Right lobe of liver (tissue), 6 donors: ENCODE results near the gene CTSA. TPM values are rescaled to one million over a fixed set of nuclear protein-coding genes. Genes with fewer than 3 reads are reported as not detected.
A peak's percentile ranks its signal among the peaks of the same experiment; 100 is the strongest.

ENCODE experiments used
- ATAC-seq, 4 donors: fragments of 200-7000 bp; cut with Tn5 transposase; one replicate each; pipeline ENCODE4 v1.9.1; 2020; ENCODE audit warnings: mild to moderate bottlenecking in 4 of 4, moderate library complexity in 4 of 4
- DNase-seq, 3 donors: peaks; one replicate each; pipeline ENCODE4 v3.0.0-alpha.2; 2020
- H3K27ac ChIP-seq, 3 donors: fragments of 200-600 bp; one replicate each; pipeline ENCODE4 v1.8.0; 2022
- H3K27me3 ChIP-seq, 2 donors: fragments of 200-600 bp; one replicate each; pipeline ENCODE4 v1.8.0; 2022
- H3K36me3 ChIP-seq, 4 donors: fragments of 200-600 bp; sonication (generic) in 1 of 4; one replicate each; pipeline versions ENCODE4 v1.5.1 to v1.8.0; 2017 to 2022; ENCODE audit warnings: control low read depth in 1 of 4
- H3K4me1 ChIP-seq, 4 donors: fragments of 200-600 bp; sonication (generic) in 1 of 4; one replicate each; pipeline versions ENCODE4 v1.5.1 to v1.8.0; 2017 to 2022; ENCODE audit warnings: control low read depth in 1 of 4
- H3K4me3 ChIP-seq, 3 donors: fragments of 200-600 bp; one replicate each; pipeline ENCODE4 v1.8.0; 2022
- H3K9me3 ChIP-seq, 4 donors: fragments of 200-600 bp; sonication (generic) in 1 of 4; one replicate each; pipeline versions ENCODE4 v1.5.1 to v1.8.0; 2017 to 2022; ENCODE audit warnings: control low read depth in 1 of 4
- CTCF ChIP-seq, 4 donors: fragments of 200-600 bp in 3 of 4; fragments of 450-650 bp in 1 of 4; IDR thresholded peaks; one replicate each; pipeline versions ENCODE4 v1.5.1 to v1.8.0; 2016 to 2022; ENCODE audit warnings: antibody characterized with exemption in 4 of 4, mild to moderate bottlenecking in 2 of 4
- POLR2A ChIP-seq: fragments of 450-650 bp; IDR thresholded peaks from one replicate; pipeline ENCODE4 v1.6.1; 2017; ENCODE audit warnings: antibody characterized with exemption, mild to moderate bottlenecking
- WGBS: methylation state at CpG from one replicate; pipeline ENCODE4 v1.1.6; 2018; ENCODE audit warnings: low coverage, low lambda C conversion rate; ENCODE audit not compliant: insufficient coverage; ENCODE audit errors: missing lambda C conversion rate; 5-methylcytosine and 5-hydroxymethylcytosine counted together
- intact Hi-C, 2 donors: fragments of 100-400 bp; cut with DNase I; formaldehyde crosslinking; loops; one replicate each; pipeline versions ENCODE4 v1.11.2 to v1.14.1; 2022
- total RNA-seq, 6 experiments: library from RNA; depleted of rRNA in 2 of 6; stranded (reverse); fragments of >200 nt in 2 of 6; fragmentation: NEBNext Ultra II Directional in 3 of 6; extraction: Animal tissue kit (Norgen Biotek cat#: 25700) in 3 of 6; gene quantifications; one replicate each; pipeline versions ENCODE4 v1.1.0 to v1.2.4, GENCODE V29; 2016 to 2023
- donor health status: DM: no; HTN: yes; CAD: no.
- donor health status: DM: no; HTN: no; CAD: no.
- donor health status: DM: no; HTN: no; CAD: no.
- donor health status: DM: no; HTN: yes; CAD: no.
- donor health status: DM: no; HTN: yes; CAD: no.

The CTSA gene
- total RNA-seq, 6 experiments from 2014 or later: 54.4 to 194 (median 134) TPM

GRCh38 chr20:45909817-45910669, 18.9 kb downstream of the CTSA start:
- no peak for DNase-seq
- Histone ChIP-seq H3K4me1 (peaks cover 0 to 2% (median 0%) of the 10 kb centered on the region in 4 donors), H3K9me3 (no peaks in the 10 kb centered on the region), H3K4me3 (no peak overlapping the region), H3K27me3 (no peaks in the 10 kb centered on the region), H3K27ac (no peak overlapping the region), H3K36me3 (no peaks in the 10 kb centered on the region)
- 63% methylated on average over 12 of the region's 22 CpGs for WGBS
- intact Hi-C loops: no loop called here
- ATAC-seq: no peak
- no peak for TF ChIP-seq CTCF (IDR thresholded peaks at IDR 0.05)
- no peak for TF ChIP-seq POLR2A

DNA sequence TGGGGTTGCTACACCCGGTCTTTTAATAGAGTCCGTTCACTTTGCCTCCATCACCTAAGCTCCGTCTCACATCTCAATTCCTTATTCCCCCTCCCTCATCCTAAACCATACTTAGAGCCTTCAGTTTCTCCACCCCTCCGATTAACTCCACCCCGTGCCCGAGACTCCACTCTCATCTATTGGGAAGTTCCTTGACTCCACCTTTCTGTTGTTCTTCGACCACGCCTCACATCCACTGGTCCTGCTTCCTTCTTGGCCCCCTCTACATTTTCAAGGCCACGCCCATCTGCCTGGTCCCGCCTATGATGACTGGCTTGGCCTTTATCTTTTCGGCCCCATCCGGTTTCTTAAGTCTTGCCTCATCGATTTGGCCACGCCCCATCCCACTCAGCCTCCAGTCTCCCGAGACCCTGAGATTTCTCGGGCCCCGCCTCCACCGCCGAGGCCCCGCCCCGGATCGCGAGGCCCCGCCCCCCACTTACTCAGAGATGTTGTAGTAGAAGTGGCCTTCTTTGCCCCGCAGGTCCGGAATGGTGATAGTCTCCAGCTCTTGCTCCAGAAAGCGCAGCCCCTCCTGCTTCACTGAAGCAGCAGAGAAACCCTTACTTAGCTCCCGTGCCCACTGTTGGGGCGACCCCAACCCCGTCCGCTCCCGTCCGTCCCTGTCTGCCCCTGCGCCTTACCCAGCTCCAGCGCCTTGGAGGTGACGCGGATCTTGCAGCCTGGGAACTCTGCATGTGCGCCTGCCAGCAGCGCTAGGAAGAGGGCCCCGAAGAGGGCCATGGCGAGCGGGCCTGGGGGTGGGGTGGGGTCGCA, 19.7 kb downstream of the CTSA start:
- no peaks in the 10 kb centered on the region for H3K9me3 ChIP-seq
- DNase-seq: peak; percentile 89 to 93 (median 93)
- no peaks in the 10 kb centered on the region for H3K36me3 ChIP-seq
- TF ChIP-seq POLR2A: peak; percentile 32
- no peak for TF ChIP-seq CTCF (IDR thresholded peaks at IDR 0.05)
- peak overlapping the region; percentile 47 to 69 (median 65) for H3K27ac ChIP-seq
- ATAC-seq: peak; percentile 80 to 84 (median 83)
- peak overlapping the region; percentile 20 to 46 (median 22) for H3K4me3 ChIP-seq
- intact Hi-C loops: no loop called here
- peaks cover 0 to 2% (median 0%) of the 10 kb centered on the region in 4 donors for H3K4me1 ChIP-seq
- WGBS: 18% methylated on average over 25 of the region's 43 CpGs
- H3K27me3 ChIP-seq: no peaks in the 10 kb centered on the region

DNA sequence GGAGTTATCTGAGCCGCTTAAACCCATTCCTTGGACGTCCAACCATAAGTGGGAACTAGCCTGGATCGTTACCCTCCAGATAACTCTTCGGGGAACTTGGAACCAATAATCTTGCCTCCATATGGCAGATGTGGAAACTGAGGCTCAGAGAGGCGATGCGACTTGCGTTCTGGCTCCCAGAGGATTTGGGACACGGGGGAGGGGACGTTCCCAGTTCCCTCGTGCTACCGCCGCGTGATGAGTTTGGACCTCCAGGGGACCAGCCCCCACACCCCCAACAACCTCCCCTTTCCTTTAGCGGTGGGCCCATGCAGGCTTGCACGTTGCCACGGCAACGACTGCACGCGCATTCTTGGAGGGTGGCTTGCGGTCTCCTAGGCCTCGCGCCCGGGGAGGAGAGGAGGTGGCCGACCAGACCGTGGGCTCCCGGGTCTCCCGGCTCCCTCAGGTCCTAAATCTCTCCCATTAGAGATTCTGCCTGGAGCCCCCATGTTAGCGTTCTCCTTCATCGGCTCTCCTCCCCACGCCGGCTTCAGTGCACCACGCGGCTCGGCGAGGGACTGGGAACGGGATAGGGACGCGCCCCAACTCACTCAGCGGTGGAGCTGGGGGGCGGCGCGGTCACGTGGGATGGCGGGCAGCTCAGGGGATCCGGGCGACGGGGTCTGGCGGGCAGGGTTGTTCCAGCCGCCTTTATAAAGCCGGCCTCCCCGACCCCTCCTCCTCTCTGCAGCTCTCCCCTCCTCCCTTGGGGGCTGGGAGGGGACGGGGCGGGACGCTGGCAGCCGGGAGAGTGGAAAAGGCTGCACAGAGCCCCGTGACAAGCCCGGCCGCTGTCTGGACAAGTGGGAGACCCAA, 20.6 kb downstream of the CTSA start, which contains the start of gene PLTP:
PLTP (minus strand) TSS at position 670 of the 858 bp plus-strand sequence. CDS start 703 bp downstream, outside the sequence.
- Histone ChIP-seq H3K27ac (peak within 1 kb of the TSS; percentile 47 to 69 (median 65)), H3K4me3 (peak within 1 kb of the TSS; percentile 20 to 46 (median 22)), H3K4me1 (peaks cover 0 to 2% (median 0%) of the 10 kb centered on the region in 4 donors), H3K9me3 (no peaks in the 10 kb centered on the region), H3K27me3 (no peaks in the 10 kb centered on the region), H3K36me3 (no peaks in the 10 kb centered on the region)
- 5% methylated on average over 12 of the region's 58 CpGs for WGBS
- intact Hi-C loops: no loop called here
- DNase-seq: peak in 2 of 3 donors; percentile 69 to 77
- peak; percentile 31 to 62 (median 47) for ATAC-seq
- peak; percentile 64 for TF ChIP-seq POLR2A
- TF ChIP-seq CTCF (IDR thresholded peaks at IDR 0.05): no peak

- H3K4me3 ChIP-seq: peak overlapping the region in 2 of 3 donors; percentile 20 to 46
- H3K9me3 ChIP-seq: no peaks in the 10 kb centered on the region
- ATAC-seq (no peak), DNase-seq (no peak)
- intact Hi-C loops: no loop called here
- peak overlapping the region in 2 of 3 donors; percentile 65 to 69 for H3K27ac ChIP-seq
- H3K27me3 ChIP-seq: no peaks in the 10 kb centered on the region
- H3K4me1 ChIP-seq: peaks cover 0 to 2% (median 0%) of the 10 kb centered on the region in 4 donors
- TF ChIP-seq POLR2A: no peak
- no peak for TF ChIP-seq CTCF (IDR thresholded peaks at IDR 0.05)
- 26% methylated on average over 4 of the region's 4 CpGs for WGBS
- H3K36me3 ChIP-seq: no peaks in the 10 kb centered on the region
Measured at GRCh38 chr20:45912344-45912682, 21.2 kb downstream of the CTSA start.
